GM19467 (cell line): ENCODE results near the gene GRPEL1.
A peak's percentile ranks its signal among the peaks of the same experiment; 100 is the strongest.
"Not testable (repeated sequence)": the region's sequence is repeated elsewhere in the genome, so short reads cannot be mapped to it uniquely, and the experiment has no call there.

Experiments
- ATAC-seq: cut with Tn5 transposase; IDR thresholded peaks from one replicate; pipeline ENCODE4 v1.9.1; 2021; ENCODE audit warnings: mild to moderate bottlenecking, moderate library complexity; ENCODE audit not compliant: unreplicated experiment

GRPEL1 gene

DNA sequence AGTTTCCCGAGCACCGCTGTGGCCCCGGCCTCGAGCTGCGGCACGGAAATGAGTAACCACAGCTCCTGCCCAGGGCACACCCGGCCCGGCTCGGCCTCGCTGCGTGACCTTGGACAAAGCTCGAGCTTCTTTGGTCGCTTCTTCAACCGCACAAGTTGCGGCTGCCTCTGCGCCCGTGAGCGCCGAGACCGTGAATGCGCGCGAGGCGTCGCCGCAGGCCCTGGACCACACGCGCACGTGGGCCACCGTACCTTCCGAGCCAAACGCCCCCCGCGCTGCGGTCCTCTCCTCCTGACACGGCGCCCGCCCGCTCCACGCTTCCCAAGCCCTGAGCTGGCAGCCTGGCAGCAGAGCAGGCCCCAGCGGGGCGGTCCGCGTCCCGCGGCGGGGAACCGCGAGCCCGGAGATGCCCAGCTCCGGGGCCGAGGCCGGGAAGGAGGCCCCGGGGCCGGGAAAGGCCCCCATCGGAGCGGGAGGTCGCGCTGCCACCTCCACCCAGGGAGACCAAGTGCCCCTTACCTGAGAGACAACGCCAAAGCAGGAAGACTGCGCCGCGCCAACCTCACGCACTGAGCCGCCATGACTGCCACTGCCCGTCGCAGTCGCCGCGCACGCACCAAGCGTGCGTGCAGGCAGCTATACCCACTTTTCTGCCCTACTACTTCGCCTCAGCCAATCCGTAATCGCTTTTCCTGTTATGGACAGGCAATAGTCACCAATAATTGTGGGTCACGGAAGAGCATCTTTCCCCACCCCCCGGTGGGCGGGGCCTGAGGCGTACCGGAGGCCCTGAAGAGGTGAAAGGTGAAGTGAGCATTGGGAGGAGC, at the start of gene GRPEL1:
GRPEL1 (minus strand) TSS at position 613 of the 827 bp plus-strand sequence; CDS start at position 581, 32 bp downstream.
- ATAC-seq: peak; percentile 87

DNA sequence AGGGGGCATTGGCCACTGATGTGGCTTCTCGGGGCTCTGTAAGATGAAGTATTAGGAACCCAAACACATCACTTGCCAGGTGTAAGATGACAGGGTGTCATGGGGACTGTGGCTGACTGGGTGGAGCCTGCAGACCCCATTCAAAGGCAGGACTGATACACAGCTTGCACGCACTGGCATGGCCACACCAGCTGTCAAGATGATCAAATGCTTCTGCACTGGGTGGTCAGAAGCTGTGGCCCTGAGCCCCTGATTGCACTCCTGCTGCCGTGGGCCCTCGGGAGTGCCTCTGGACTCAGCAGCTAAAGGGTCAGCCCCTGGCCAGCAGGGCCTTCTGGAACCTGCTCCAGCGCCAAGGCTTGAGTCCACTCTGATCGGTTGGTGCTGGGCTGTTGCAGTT, 48.8 kb upstream of the GRPEL1 start:
- no peak for ATAC-seq

DNA sequence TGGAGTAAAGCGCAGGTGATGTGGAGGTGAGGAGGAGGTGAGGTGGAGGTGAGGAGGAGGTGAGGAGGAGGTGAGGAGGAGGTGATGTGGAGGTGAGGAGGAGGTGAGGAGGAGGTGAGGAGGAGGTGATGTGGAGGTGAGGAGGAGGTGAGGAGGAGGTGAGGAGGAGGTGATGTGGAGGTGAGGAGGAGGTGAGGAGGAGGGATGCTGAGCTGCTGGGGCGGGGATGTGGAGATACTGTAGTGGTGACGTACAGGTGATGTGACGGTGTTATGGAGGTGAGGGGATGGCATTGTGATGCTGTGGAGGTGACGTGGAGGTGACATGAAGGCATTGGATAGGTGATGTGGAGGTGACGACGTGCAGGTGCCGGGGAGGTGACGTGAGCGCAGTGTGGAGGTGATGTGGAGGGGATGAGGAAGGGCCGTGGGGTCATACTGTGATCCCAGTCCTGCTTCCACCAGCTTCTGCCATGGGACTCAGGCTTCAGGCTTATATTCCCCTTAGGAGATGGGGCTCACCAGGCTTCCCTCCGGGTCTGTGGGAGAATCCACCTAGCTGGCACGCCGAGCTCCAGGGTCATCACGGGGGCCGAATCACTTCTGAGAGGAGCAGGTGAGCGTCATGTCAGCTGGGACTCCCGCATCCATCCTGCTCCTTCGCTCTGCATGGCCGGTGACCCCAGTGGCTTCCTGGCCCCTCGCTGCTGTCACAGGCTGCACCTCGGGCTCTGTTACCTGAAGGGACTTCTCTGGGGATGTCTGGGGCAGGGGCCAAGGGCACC, 47.9 kb upstream of the GRPEL1 start:
- no peak for ATAC-seq

DNA sequence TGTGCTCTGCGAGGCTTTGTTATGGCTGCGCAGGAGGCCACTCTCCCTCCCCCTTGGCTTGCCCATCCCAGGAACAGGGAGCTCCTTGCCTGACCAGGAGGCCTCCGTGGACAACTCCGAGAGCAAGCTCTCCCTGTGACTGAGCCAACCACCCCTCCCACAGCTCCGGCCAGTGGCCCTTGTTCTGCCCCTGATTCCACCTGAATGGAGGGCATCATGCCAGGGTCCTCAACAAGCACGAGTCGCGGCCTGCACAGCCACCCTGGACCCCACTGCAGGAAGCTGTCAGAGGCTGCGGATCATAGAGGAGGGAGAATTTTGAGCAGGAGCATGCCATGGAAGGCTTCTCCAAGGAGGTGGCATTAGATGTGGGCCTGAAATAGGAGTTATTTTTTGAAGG, 44.8 kb upstream of the GRPEL1 start:
- ATAC-seq: no peak

DNA sequence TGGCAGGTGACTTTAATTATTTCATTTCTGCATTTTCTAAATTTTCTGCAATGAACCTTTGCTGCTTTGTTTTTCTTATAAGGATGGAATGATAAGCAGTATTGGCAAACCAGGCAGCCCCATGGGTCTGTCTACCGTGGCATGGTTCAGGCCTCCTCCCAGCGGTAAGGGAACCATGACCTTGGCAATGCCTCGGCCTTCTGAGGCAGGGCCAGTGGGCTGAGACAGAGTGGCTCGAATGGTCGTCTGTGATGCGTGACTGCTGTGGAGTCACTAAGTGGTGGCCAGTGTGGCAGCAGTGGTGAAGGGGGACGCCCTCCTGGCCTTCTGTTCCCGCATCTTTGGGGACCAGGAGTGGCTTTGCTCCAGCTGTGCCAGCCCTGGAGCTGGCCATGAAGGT, 43.6 kb upstream of the GRPEL1 start:
- no peak for ATAC-seq

DNA sequence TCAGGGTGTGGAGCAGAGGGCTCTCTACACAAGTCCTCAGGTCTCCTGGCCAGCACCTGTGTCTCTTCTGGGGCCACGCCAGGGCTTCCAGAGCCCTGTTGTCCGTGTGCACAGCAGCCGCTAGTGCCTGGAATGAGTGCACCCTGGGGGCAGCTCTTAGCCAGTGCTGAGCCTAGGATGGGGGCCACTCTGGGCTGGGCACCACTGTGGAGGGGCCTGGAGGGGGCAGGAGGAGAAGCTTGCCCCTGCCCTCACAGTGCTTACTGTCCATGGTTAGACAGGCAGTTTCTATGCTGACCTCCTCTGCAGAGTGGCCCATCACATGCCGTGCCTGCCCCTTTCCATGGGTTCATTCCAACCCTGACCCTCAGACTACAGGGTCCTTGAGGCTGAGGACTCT, 42.7 kb upstream of the GRPEL1 start:
- ATAC-seq: no peak

DNA sequence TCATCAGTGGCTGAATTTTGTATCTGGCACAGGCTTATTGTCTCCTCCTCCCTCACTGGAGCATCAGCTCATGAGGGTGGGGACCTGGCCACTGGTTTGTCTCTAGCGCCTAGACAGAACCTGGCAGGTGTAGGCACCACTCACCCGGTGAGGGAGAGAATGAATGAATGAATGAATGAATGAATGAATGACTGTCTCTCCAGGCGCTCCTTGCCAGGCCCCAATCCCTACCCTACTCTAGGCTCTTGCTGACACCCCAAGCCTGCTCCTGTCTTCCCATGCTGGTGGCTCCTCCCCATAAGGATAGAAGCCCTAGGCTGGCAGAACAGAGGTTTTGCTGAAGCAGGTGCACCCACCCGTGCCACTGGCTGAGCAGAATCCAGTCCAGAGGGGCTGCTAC, 41.3 kb upstream of the GRPEL1 start:
- ATAC-seq: no peak

DNA sequence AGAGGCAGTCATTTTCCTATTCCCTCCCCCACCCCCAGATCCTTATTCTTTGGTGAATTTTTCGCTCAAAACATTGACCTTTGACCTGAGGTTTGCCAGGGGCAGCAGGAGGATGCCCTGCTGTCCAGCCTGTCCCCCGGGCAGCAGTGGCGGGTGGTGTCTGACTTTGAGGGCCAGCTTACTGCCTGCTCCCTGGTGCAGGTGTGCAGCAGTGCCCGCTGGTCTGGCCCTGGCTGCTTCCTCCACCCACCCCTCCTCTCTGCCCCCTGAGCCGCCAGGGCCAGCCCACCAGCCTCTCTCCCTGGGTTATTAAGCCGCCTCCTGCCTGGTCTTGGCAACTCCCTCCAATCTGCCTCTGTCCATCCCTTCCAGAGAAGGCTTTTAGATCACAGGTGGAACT, 40.8 kb upstream of the GRPEL1 start:
- ATAC-seq: no peak

DNA sequence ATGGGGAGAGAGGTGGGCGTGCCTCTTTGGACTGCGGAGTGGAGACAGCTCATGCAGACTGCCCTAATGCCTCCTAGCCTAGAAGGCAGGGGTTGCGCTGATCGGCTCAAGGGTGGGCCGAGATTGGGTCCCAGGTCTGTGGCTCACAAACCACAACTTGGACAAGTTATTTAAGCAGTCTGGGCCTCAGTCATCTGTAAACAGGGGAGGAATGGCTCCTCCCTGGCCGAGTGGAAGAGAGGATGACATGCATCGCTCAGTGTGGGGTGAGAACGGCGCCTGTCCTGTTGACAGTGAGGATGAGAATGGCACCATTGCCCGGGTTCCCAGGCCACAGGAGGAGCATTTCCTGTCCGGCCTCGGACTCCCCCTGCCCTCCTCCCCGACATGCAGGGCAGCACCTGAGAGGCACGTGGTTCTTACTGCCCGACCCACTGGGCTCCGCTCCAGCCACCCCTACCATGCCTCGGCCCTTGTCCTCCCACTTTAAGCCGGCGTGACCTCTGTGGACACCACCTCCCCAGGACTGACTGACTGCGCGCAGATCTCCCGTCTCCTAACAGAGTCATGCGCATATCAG, 40.3 kb upstream of the GRPEL1 start:
- no peak for ATAC-seq

DNA sequence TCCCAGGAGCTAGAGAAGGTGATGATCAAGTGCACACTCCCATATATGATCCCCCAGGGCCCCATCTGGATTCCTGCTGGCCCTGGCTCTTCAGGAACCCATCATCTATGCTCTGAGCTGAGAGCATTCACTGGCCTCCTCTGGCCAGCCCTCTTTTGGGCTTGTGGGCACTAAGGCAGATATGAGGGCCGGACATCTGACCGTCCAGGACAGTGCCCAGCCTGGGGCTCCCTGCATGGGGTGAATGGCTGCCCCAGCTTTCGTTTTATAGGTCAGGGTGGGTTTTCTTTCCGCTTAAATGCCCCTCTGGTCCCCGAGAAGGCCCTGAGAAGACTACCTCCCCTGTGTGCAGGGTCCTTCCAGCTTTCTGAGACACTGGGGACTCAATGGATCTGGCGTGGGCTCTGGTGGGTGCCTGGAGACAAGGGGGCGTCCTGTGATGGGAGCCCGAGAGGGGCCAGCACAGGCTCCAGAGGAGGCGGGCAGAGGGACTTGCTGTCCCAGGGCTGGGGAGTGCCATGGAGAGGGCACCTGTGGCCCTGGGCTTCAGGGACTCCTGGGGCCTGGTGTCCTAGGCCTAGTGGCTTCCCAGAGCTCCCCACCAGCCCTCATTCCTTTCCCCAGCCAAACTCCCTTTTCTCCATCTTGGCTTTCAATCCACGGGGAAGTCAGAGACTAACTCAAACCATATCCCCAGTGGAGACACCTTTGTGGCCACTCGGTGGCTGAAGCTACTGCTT, 39.5 kb upstream of the GRPEL1 start:
- ATAC-seq: no peak

DNA sequence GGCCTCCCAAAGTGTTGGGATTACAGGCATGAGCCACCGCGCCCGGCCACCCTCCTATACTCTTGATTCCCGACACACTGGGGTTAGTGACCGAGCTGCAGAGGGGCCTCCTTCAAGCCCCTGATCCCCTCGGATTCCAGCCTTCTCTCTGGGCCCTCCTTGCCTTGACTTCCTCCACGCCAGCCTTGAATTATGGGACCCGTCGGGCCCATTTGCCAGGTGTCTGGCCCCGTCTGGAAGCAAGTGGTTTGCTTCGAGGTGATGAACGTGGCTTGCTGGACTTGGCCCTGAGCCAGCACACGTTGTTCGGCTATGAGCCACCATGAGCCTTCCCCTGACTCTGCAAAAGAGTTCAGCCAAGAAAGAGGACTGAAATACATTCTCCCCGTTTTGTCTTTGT, 37.4 kb upstream of the GRPEL1 start:
- no peak for ATAC-seq

DNA sequence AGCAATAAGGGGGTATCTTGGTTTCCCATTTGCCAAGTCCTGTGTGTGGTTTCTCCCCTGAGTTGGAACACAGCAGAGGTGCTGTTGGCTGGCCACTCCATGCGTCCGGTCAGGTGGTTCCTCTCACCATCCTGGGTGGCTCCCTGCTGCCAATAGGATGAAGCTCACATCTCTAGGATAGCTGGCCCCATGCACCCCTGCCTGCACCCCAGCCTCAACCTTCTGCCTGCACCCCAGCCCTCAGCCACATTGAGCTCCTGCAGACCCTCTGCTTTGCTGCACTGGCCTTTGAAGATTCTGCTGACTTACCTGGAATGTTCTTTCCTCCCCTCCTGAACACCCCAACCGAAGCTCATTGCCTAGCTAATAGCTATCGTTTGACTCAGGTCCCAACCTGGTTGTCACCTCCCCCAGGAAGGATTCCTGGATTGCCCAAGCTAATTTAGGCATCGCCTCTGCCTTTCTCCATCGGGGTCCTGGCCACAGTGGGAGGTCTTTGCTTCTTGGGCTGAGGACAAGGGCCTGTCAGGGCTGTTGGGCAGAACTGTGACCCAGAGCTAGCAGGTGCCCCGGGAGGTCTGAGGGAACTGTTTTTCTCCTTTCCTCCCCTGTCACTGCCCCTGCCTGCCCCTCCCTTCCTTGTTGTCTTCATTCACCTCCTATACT, 36.6 kb upstream of the GRPEL1 start:
- no peak for ATAC-seq

DNA sequence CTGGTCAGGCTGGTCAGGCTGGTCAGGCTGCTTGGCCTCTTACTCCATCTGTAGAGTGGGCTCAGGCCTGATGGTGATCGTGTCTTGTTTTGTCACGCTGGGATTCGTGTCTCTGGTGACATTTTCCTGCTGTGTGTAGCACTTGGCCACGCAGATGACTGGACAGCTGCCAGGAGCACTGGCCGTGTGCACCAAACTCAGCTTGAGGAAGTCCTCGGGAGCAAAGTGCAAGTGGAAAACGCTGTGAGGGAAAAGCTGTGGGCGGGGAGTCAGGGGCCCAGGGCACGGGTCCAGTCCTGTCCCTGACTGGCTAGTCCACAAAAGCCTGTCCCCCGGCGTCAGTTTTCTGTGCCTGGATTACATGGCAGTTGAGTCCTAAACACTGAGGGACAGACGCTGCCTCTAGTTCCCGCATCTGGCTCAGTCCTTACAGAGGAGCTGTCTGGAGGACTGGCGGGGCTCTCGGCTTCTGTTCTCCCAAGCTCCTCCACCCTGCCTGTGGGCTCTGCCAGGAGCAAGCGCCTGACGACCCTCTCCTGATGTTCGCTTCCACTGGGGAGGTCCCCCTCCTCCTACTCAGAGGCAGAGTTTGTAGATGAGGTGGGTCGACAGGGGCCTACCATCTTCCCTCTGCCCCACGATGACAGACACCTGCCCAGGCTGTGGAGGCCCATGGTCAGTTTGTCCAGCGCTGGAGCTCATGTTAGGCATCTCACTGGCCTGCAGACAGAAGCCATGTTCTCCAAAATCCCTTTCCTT, 35.9 kb upstream of the GRPEL1 start:
- no peak for ATAC-seq

DNA sequence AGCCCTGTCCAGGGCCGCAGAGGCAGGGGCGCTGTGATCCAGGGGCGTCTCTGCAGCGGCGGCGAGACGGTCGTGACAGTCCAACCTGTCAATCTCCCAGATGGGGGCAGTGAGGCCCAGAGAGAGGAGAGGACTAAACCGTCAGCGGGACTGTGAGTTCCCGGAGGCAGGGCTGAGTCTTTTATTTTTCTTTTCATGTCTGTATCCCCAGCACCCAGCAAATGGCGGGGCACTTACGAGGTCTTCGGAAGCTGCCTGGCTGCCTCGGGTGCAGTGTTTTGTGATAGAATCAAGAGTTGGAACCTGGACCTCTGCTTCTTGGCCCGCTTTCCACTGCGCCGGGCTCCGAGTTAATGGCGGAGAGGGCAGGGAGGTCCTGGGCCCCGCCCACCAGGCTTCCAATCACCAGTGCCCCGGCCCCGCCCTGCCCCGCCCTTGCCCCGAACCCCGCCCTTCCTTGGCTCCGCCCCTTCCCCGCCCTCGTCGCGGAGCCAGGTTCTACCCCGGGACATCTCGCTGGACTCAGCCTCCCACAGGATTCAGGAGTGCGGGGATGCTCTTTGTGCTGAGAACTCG, 35.3 kb upstream of the GRPEL1 start:
- peak; percentile 68 for ATAC-seq

DNA sequence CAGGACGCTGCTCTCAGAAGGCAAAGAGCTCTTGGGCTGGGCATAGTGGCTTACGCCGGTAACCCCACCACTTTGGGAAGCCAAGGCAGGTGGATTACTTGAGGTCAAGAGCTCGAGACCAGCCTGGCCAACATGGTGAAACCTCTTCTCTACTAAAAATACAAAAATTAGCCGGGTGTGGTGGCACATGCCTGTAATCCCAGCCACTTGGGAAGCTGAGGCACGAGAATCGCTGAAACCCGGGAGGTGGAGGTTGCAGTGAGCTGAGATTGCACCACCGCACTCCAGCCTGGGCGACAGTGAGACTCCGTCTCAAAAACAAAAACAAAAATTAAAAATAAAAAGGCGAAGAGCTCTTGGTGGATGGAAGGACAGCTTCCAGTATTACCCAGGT, 34.6 kb upstream of the GRPEL1 start:
- not testable (repeated sequence) for ATAC-seq

DNA sequence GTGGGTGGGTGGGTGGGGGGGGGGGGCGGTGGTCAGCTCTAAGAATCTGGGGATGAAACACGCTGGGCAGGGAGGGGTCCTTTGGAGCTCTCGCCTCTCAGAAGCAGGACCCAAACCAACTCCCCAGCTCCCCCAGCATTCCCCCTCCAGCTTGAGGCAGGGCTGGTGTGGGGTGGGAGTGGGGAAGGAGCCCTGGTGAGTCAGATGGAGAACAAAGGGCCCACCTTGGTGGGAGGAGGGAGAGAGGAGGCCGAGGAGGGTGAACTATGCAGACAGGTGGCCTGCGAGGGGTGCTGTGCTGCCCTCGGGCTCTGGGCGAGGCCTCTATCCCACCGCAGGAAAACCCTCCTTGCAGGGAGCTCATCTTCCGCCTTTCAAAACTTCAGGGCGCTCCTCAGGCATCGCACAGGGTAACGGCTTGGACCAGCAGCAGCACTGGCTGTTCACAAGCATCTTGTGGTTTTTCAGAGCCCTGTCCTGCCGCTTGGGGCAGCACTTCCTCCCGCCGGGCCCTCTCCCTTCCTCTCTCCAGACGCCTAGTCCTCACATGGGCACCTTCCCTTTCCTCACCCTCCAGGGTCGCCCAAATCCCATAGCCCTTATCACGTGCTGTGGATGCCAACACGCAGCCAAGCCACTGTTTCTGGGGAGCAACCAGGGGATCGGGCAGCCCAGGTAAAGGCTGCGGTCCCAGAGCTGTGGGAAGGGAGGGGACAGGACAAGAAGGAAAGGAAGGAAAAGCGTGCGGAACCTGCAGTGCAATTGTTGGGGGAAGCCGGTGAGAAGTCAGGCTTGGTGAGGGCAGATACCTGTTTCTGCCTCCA, 34.0 kb upstream of the GRPEL1 start:
- peak; percentile 62 for ATAC-seq

DNA sequence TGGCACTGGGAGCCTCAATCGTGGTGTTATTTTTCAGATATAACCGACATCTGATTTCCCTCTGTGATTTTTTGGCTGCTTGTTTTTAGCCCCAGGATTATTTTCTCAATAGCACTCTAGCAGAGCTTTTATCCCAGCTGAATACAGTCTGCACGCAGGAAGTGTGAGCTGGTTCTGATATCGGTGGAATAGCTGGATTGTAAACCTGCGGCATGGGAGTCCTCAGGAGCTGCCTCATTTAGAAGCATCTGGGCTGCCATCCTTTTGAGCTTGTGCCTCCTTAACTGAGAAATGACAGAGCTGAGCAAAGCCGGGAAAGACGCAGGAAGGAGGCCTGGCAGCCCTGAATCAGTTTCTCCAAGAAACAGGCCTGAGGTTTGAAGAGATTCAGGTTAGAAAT, 28.4 kb upstream of the GRPEL1 start:
- no peak for ATAC-seq

DNA sequence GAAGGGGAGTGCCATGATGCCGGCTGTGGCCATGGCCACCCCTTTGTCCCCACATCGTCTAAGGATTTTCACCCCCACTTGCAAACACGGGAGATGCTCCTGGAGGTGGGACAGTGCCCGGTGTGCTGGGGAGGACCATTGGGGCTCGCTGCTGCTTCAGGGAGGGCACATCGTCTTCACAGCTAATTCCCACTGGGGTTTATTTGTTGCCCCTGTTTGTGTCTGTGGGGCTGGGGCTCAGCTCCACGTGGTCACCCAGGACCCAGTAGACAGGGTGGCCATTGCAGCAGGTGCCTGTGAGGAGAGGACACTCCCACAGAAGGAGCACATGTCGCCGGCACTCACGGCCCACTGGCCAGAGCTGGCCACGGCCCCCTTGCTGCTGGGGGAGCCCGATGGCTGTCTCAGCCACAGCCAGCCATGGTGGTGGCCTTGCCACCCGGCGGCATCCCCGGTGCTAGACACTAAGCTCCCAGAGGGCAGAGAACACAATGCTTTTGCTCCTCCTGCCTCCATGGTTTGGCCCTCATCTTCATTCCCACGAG, 27.8 kb upstream of the GRPEL1 start:
- no peak for ATAC-seq
